ENCODE results near the gene HK1.

HK1 gene

DNA sequence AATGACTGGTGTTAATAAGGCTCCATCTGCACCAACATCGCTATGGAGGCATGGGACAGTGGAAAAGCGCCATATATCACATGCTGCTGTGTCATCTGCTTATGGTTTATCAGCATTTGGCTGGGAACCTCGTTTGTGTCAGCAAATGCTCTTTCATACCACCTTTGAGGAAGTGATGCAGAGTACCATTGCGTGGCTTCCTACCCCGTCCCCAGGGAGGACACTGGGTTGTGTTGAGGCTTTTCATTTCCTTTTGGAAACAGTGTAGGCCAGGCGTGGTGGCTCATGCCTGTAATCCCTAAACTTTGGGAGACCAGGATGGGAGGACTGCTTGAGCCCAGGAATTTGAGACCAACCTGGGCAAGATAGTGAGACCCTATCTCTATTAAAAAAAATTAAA lies 131.7 kb downstream of the HK1 start:
- TF ChIP-seq, protein P1, sequence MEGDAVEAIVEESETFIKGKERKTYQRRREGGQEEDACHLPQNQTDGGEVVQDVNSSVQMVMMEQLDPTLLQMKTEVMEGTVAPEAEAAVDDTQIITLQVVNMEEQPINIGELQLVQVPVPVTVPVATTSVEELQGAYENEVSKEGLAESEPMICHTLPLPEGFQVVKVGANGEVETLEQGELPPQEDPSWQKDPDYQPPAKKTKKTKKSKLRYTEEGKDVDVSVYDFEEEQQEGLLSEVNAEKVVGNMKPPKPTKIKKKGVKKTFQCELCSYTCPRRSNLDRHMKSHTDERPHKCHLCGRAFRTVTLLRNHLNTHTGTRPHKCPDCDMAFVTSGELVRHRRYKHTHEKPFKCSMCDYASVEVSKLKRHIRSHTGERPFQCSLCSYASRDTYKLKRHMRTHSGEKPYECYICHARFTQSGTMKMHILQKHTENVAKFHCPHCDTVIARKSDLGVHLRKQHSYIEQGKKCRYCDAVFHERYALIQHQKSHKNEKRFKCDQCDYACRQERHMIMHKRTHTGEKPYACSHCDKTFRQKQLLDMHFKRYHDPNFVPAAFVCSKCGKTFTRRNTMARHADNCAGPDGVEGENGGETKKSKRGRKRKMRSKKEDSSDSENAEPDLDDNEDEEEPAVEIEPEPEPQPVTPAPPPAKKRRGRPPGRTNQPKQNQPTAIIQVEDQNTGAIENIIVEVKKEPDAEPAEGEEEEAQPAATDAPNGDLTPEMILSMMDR (IDR thresholded peaks at IDR 0.05; ENCODE audit: low read depth, low read length, missing control alignments) = no peak
- DNase-seq (ENCODE audit: low read depth) = peak; percentile 60

DNA sequence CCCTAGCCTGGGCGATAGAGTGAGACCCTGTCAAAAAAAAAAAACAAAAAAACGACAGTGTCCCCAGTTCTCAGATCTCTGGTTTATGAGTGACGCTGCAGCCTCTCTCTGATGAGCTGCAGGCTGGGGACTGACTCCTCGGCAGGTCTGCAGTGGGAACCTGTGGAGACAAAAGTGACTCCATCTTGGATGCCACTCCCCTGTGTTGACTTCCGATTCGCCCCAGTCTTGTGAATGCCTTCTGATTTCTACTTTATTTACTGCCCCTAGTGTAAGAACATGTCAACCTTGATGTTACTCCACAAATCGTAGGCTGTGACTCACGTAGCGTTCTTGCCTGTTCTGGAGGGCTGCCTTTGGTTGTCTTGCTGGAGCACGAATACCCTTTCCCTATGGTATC lies 132.2 kb downstream of the HK1 start:
- no peak for DNase-seq (ENCODE audit: low read depth)
- TF ChIP-seq, protein P1 (IDR thresholded peaks at IDR 0.05; ENCODE audit: low read depth, low read length, missing control alignments) = no peak
- H3K4me3 ChIP-seq (ENCODE audit: low read depth, low read length) = no peak overlapping the region

More for the DNA sequence above, 131.7 kb downstream of the HK1 start:
- H3K4me3 ChIP-seq (ENCODE audit: low read depth, low read length) = no peak overlapping the region

DNA sequence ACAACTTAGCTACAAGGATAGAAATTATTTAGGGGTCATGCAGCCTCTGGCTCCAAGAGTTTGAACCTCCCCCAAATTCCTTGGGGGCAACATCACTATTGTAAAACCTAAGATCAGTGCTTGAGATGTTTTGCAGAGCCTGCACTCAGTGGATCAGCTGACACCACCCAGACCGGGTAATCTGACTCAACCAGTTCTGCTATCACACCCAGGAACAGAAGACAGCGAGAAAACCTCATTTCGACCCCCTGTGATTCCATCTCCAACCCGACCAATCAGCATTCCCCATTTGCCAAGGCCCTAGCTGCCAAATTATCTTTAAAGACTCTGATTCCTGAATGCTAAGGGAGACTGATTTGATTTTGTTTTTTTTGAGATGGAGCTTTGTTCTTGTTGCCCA lies 133.2 kb downstream of the HK1 start:
- no peak overlapping the region for H3K4me3 ChIP-seq (ENCODE audit: low read depth, low read length)
- TF ChIP-seq, protein P1 (IDR thresholded peaks at IDR 0.05; ENCODE audit: low read depth, low read length, missing control alignments) = no peak
- DNase-seq (ENCODE audit: low read depth) = no peak

DNA sequence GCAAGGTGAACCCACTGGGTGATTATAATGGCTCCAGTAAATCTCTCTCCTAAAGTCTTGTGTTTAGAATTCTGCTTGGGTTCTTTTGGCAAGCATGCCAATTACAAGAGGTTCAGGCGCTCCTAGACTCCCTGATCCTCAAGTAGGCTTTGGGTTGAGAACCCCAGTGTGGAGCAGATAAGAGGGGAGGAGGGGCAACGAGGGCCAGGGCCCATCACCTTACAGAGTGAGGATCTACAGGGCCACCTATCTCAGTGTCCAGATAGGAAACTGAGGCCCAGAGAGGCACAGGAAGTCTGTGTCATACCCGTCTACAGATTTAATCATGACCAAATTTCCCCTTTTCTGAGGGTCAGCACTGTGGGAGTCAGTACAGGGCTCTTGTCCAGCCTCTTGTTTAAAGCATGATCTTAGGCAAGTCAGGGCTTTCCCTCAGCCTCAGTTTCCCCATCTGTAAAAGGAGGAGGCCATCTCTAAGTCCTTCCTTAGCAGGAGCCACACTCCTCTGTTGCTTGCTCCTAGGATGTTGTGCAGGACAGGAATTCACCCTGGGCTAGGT lies 134.0 kb downstream of the HK1 start:
- TF ChIP-seq, protein P1 (IDR thresholded peaks at IDR 0.05; ENCODE audit: low read depth, low read length, missing control alignments) = no peak
- no peak for DNase-seq (ENCODE audit: low read depth)
- no peak overlapping the region for H3K4me3 ChIP-seq (ENCODE audit: low read depth, low read length)

DNA sequence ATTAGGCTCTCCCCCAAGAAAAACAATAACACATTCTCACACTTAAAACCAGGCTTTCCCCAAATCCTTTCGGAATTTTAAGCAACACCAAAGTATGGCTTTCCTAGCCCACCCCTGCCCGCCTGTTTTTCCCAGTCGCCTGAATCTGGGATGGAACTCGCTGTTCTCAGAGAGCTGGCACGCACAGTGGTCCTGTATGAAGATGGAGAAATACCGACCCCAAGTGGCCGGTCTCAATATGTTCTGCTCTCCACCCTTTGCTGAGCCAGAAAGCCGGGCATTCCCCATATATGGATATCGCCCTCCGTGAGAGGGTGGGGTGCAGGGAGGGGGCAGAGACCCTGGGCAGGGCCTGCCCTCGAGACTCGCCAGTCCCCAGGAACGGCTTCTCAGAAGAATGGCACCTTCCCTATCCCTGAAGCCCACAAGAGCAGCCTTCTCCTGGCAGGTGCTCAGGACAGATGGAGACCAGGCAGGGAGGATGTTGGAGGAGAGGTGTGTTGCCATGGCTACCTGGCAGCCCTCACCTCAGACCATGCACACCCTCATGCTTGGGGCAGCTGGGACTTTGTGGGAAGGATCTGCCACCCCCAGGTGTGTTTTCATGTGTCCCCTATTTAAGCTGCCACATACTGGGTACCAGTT lies 135.0 kb downstream of the HK1 start:
- no peak for DNase-seq (ENCODE audit: low read depth)
- TF ChIP-seq, protein P1 (IDR thresholded peaks at IDR 0.05; ENCODE audit: low read depth, low read length, missing control alignments) = peak; percentile 69
- H3K4me3 ChIP-seq (ENCODE audit: low read depth, low read length) = no peak overlapping the region

DNA sequence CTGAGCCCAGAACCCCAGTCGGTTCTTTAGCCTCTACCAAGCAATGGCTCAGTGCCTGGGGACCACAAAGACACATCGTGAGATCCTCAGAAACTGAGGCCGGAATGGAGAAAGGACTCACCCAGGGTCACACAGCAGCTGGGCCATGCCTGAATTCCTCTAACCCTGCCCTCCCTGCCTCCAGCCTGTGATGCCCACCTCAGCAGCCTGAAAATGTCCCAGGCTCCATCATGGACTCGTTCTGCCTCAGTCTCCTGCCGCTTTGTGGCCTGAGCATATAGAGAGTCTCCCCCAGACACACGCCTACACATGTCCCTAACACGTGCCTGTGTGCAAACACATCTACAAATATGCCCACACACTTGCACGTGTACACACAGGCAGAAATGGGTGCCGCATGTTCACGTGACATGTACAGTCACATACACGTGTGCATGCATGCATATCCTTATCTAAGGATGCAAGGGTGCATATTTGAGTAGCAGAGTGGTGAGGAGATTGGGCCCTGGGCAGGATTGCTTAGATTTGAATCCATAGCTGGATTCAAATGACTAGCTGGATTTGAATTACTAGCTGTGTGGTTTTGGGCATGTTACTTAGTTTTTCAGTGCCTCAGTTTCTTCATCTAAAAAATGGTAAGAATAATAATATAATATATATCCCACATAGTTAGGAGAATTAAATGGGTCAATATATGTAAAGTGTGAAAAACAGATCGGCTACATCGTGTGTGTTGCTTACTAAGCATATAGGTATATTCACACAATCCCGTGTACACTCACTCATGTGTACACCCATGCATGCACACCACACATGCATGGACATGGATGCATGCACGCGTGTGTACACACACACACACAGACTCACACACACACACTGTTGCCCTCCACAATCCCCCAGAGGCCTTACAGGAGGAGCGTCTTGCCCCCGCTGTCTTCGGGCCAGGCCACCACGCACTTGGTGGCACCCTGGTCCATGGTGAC lies 136.0 kb downstream of the HK1 start:
- no peak overlapping the region for H3K4me3 ChIP-seq (ENCODE audit: low read depth, low read length)
- TF ChIP-seq, protein P1 (IDR thresholded peaks at IDR 0.05; ENCODE audit: low read depth, low read length, missing control alignments) = no peak

More for the DNA sequence above, 136.0 kb downstream of the HK1 start:
- no peak for DNase-seq (ENCODE audit: low read depth)

Measured in GM12864 (cell line).